Endometrial microvascular endothelial cells (primary cell): Measurements from ENCODE around the gene ENTPD6. TPM values are rescaled to one million over a fixed set of nuclear protein-coding genes. Genes with fewer than 3 reads are reported as not detected.

Experiments
- in situ Hi-C: cut with HindIII; loops from 2 replicates; pipeline ENCODE4 v1.10.0; 2017; ENCODE audit warnings: low sequenced_read_pairs, low pct_unique_long_range_greater_than_20kb; ENCODE audit errors: inconsistent ontology term
- total RNA-seq: library from RNA; depleted of rRNA; stranded (reverse); fragments of >200 nt; gene quantifications from one replicate; pipeline ENCODE4 v1.2.3, GENCODE V29; 2015; ENCODE audit errors: inconsistent ontology term

ENTPD6 gene
- total RNA-seq, 1 donor from 2014 or later = 73.3 TPM

GRCh38 chr20:25205277-25206062 lies 10.0 kb downstream of the ENTPD6 start:
- in situ Hi-C loops = no loop called here

GRCh38 chr20:25206063-25206403 lies 10.5 kb downstream of the ENTPD6 start:
- in situ Hi-C loops = no loop called here

GRCh38 chr20:25206548-25206947 lies 11.0 kb downstream of the ENTPD6 start:
- in situ Hi-C loops = no loop called here

- in situ Hi-C loops = no loop called here
Observed at GRCh38 chr20:25207149-25207959, 11.8 kb downstream of the ENTPD6 start.

GRCh38 chr20:25207960-25208534 lies 12.5 kb downstream of the ENTPD6 start:
- in situ Hi-C loops = no loop called here

GRCh38 chr20:25209400-25209799 lies 13.9 kb downstream of the ENTPD6 start:
- in situ Hi-C loops = no loop called here

- in situ Hi-C loops = no loop called here
Observed at GRCh38 chr20:25209911-25210310, 14.4 kb downstream of the ENTPD6 start.

- in situ Hi-C loops = no loop called here
Observed at GRCh38 chr20:25211273-25211672, 15.8 kb downstream of the ENTPD6 start.

GRCh38 chr20:25212242-25212641 lies 16.7 kb downstream of the ENTPD6 start:
- in situ Hi-C loops = no loop called here

- in situ Hi-C loops = no loop called here
Observed at GRCh38 chr20:25213566-25214425, 18.3 kb downstream of the ENTPD6 start.

- in situ Hi-C loops = no loop called here
Observed at GRCh38 chr20:25214426-25214790, 18.9 kb downstream of the ENTPD6 start.

GRCh38 chr20:25214819-25215218 lies 19.3 kb downstream of the ENTPD6 start:
- in situ Hi-C loops = no loop called here

GRCh38 chr20:25215521-25215920 lies 20.0 kb downstream of the ENTPD6 start:
- in situ Hi-C loops = no loop called here

- in situ Hi-C loops = no loop called here
Observed at GRCh38 chr20:25216199-25216945, 20.9 kb downstream of the ENTPD6 start.

GRCh38 chr20:25217161-25218108 lies 21.9 kb downstream of the ENTPD6 start:
- in situ Hi-C loops = no loop called here

GRCh38 chr20:25218109-25218486 lies 22.6 kb downstream of the ENTPD6 start:
- in situ Hi-C loops = no loop called here

GRCh38 chr20:25218492-25218891 lies 23.0 kb downstream of the ENTPD6 start:
- in situ Hi-C loops = no loop called here
